CD4-positive, CD25-positive, alpha-beta regulatory T cell (primary cell): ENCODE data around the gene SLC50A1. TPM values are rescaled to one million over a fixed set of nuclear protein-coding genes. Genes with fewer than 3 reads are reported as not detected.
A peak's percentile ranks its signal among the peaks of the same experiment; 100 is the strongest.
"Not testable (repeated sequence)": the region's sequence is repeated elsewhere in the genome, so short reads cannot be mapped to it uniquely, and the experiment has no call there.

Experiments used
- ATAC-seq, 2 donors: fragments of 150-1000 bp; cut with Tn5 transposase; one replicate each; pipeline ENCODE4 v1.10.0; 2021; ENCODE audit warnings: low read depth in 2 of 2, moderate number of reproducible peaks in 2 of 2, moderate library complexity in 1 of 2
- DNase-seq, 3 donors: peaks; one replicate each; pipeline versions ENCODE4 v3.0.0 to v3.0.0-alpha.2; 2012 to 2022; ENCODE audit warnings: mixed read lengths in 1 of 3
- H3K27ac ChIP-seq: one replicate; pipeline ENCODE4 v1.7.0; 2013; ENCODE audit warnings: mild to moderate bottlenecking, low read length; ENCODE audit not compliant: insufficient read depth, poor library complexity, severe bottlenecking
- H3K27me3 ChIP-seq: one replicate; pipeline ENCODE4 v1.7.0; 2013; ENCODE audit warnings: low read length; ENCODE audit not compliant: control insufficient read depth, insufficient read depth
- H3K36me3 ChIP-seq: one replicate; pipeline ENCODE4 v1.7.0; 2013; ENCODE audit warnings: mild to moderate bottlenecking, low read length, moderate library complexity; ENCODE audit not compliant: control insufficient read depth, insufficient read depth
- H3K4me1 ChIP-seq: 2 replicates; pipeline ENCODE4 v1.7.0; 2013; ENCODE audit warnings: mild to moderate bottlenecking, low read length; ENCODE audit not compliant: insufficient read depth, control insufficient read depth, poor library complexity, severe bottlenecking
- H3K4me3 ChIP-seq: one replicate; pipeline ENCODE4 v1.7.0; 2013; ENCODE audit warnings: low read depth, mild to moderate bottlenecking, low read length, moderate library complexity
- H3K9me3 ChIP-seq, 2 experiments: 1 replicate in 1 of 2; 2 replicates in 1 of 2; pipeline ENCODE4 v1.7.0; 2013; ENCODE audit warnings: low read length in 2 of 2, mild to moderate bottlenecking in 1 of 2, moderate library complexity in 1 of 2; ENCODE audit not compliant: control insufficient read depth in 2 of 2
- H3K27ac Mint-ChIP-seq, 3 donors: one replicate each; pipeline ENCODE4 v1.8.0; 2020 to 2022; ENCODE audit warnings: mild to moderate bottlenecking in 3 of 3, mixed read lengths in 3 of 3, moderate library complexity in 2 of 3
- H3K27me3 Mint-ChIP-seq: one replicate; pipeline ENCODE4 v1.8.0; 2022; ENCODE audit warnings: mild to moderate bottlenecking, mixed read lengths
- H3K36me3 Mint-ChIP-seq: one replicate; pipeline ENCODE4 v1.8.0; 2020; ENCODE audit warnings: mixed read lengths
- H3K4me1 Mint-ChIP-seq, 4 donors: one replicate each; pipeline ENCODE4 v1.8.0; 2020 to 2022; ENCODE audit warnings: mixed read lengths in 4 of 4, mild to moderate bottlenecking in 1 of 4
- H3K4me3 Mint-ChIP-seq, 4 donors: one replicate each; pipeline ENCODE4 v1.8.0; 2020 to 2022; ENCODE audit warnings: mild to moderate bottlenecking in 4 of 4, mixed read lengths in 4 of 4, moderate library complexity in 3 of 4
- H3K9me3 Mint-ChIP-seq, 7 donors: one replicate each; pipeline ENCODE4 v1.8.0; 2020 to 2022; ENCODE audit warnings: mixed read lengths in 7 of 7, mild to moderate bottlenecking in 3 of 7, moderate library complexity in 2 of 7
- polyA plus RNA-seq, 4 donors: library from polyadenylated mRNA; unstranded; fragments of 300-500 nt; fragmentation: Illumina TruSeq; gene quantifications; one replicate each; pipeline ENCODE4 v1.2.3, GENCODE V29; 2021
- total RNA-seq: library from RNA; stranded (reverse); gene quantifications from one replicate; pipeline ENCODE4 v1.2.3, GENCODE V29; 2022

The SLC50A1 gene
- total and polyA plus RNA-seq, 5 donors from 2014 or later: 24.1 to 59.3 (median 45.4) TPM

DNA sequence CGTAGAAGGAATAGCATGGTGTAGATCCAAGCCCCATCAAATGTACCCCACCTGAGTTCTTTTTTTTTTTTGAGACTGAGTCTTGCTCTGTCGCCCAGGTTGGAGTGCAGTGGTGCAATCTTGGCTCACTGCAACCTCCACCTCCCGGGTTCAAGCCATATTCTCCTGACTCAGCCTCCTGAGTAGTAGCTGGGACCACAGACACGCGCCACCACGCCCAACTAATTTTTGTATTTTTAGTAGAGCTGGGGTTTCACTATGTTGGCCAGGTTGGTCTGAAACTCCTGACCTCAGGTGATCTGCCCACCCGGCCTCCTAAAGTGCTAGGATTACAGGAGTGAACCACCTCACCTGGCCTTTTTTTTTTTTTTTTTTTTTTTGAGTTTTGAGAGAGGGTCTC, 17.6 kb upstream of the SLC50A1 start:
- not testable (repeated sequence) for ATAC-seq, DNase-seq, H3K27ac Mint-ChIP-seq, H3K4me1 Mint-ChIP-seq, H3K27ac ChIP-seq, H3K4me3 Mint-ChIP-seq, H3K9me3 Mint-ChIP-seq, H3K9me3 ChIP-seq, H3K4me1 ChIP-seq, H3K27me3 ChIP-seq, H3K4me3 ChIP-seq, H3K36me3 ChIP-seq, H3K36me3 Mint-ChIP-seq
- peaks cover 32% of the 10 kb centered on the region for H3K27me3 Mint-ChIP-seq

DNA sequence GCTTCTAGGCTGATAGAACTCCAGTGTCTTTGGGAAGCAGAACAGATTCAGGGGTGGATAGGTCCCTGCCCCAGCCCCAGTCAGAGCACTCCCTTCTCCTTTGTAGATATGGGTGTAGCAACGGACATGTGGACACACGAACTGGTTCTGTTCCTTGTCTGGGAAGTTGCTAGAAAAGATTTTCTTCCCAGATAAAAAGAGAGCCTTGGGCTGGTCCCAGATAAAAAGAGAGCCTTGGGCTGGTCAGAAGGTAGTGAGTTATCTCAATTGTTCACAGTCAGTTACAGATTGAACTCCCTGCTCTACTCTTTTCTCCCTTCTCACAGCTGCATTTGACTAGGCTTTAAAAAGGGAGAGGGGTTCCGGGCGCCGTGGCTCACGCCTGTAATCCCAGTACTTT, 15.4 kb upstream of the SLC50A1 start:
- H3K27ac ChIP-seq: no peak overlapping the region

DNA sequence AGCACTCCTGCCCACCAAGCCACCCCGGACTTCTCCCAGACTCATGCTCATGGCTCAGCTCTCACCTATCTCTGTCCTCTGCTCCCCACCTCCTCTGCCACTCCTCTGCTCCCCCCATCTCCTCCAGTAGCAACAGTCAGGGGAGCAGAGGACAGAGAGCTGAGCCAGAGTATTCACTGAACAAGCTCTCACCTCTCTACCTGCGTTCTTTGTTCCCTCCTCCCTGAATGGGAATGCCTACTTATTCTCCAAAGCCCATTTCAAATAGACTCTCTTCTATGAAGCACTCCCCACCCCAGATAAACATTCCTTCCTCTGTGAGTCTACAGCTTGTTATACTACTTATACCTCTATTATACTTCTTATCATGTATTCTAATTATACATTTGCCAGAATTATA, 14.4 kb upstream of the SLC50A1 start:
- peaks cover 47% of the 10 kb centered on the region for H3K27me3 Mint-ChIP-seq

More for the DNA sequence above, 15.4 kb upstream of the SLC50A1 start:
- no peak overlapping the region for H3K4me3 Mint-ChIP-seq
- no peak for ATAC-seq
- H3K4me1 Mint-ChIP-seq: no peaks in the 10 kb centered on the region
- no peaks in the 10 kb centered on the region for H3K9me3 ChIP-seq
- no peak for DNase-seq
- H3K36me3 ChIP-seq: no peaks in the 10 kb centered on the region
- H3K27me3 ChIP-seq: peaks cover 2% of the 10 kb centered on the region
- peaks cover 41% of the 10 kb centered on the region for H3K27me3 Mint-ChIP-seq
- no peak overlapping the region for H3K27ac Mint-ChIP-seq
- no peaks in the 10 kb centered on the region for H3K4me1 ChIP-seq
- H3K4me3 ChIP-seq: no peak overlapping the region
- H3K36me3 Mint-ChIP-seq: no peaks in the 10 kb centered on the region
- H3K9me3 Mint-ChIP-seq: no peaks in the 10 kb centered on the region

DNA sequence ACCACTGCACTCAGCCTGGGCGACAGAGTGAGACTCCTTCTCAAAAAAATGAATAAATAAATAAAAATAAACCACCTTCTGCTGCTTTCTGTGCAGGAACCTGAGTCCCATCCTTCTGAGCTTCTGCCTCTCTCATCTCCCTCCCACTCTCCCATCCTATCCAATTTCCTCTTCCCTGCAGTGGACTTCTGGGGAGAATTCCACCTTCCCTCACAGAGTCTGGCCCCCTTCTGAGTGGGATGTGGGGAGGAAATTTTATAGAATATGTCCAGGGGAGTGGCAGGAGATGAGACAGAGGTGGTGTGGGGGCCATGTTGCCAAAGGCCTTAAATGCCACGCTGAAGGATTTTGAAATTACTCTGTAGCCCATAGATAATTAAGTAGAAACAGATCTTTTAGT, 13.3 kb upstream of the SLC50A1 start:
- no peak overlapping the region for H3K4me3 Mint-ChIP-seq
- ATAC-seq: no peak
- Histone ChIP-seq H3K4me3 (no peak overlapping the region), H3K4me1 (peaks cover 10% of the 10 kb centered on the region), H3K27me3 (peaks cover 5% of the 10 kb centered on the region), H3K9me3 (no peaks in the 10 kb centered on the region), H3K36me3 (no peaks in the 10 kb centered on the region), H3K27ac (no peak overlapping the region)
- H3K36me3 Mint-ChIP-seq: no peaks in the 10 kb centered on the region
- H3K27me3 Mint-ChIP-seq: peaks cover 51% of the 10 kb centered on the region
- H3K27ac Mint-ChIP-seq: peak overlapping the region in 1 of 3 donors; percentile 22
- H3K9me3 Mint-ChIP-seq: no peaks in the 10 kb centered on the region
- DNase-seq: no peak
- H3K4me1 Mint-ChIP-seq: peaks cover 0 to 7% (median 6%) of the 10 kb centered on the region in 4 donors

More for the DNA sequence above, 14.4 kb upstream of the SLC50A1 start:
- no peak overlapping the region for H3K27ac ChIP-seq
- H3K27ac Mint-ChIP-seq: no peak overlapping the region
- H3K4me1 Mint-ChIP-seq: no peaks in the 10 kb centered on the region
- no peaks in the 10 kb centered on the region for H3K4me1 ChIP-seq
- no peak overlapping the region for H3K4me3 Mint-ChIP-seq
- no peaks in the 10 kb centered on the region for H3K9me3 Mint-ChIP-seq
- no peaks in the 10 kb centered on the region for H3K9me3 ChIP-seq
- DNase-seq: no peak
- H3K4me3 ChIP-seq: no peak overlapping the region
- no peaks in the 10 kb centered on the region for H3K36me3 Mint-ChIP-seq
- no peaks in the 10 kb centered on the region for H3K36me3 ChIP-seq
- H3K27me3 ChIP-seq: peaks cover 2% of the 10 kb centered on the region
- no peak for ATAC-seq

DNA sequence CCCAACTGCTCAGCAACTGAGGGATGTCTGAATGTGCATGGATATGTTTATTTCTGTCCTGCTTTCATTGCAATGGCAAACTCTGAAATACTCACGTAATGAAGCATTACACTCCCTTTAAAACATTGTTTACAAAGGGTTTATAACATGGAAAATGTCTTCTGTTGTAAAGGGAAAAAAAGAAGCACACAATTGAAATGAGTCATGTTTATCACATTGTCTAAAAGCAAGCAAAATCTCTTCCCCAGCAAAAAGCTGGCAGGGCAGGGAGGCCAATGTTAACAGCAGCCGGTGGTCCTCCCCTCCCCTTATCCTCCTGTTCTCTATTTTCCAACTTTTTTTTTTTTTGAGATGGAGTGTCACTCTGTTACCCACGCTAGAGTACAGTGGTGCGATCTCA, 11.9 kb upstream of the SLC50A1 start:
- Mint-ChIP-seq H3K4me1 (peaks cover 0 to 20% (median 12%) of the 10 kb centered on the region in 4 donors), H3K27ac (no peak overlapping the region), H3K36me3 (no peaks in the 10 kb centered on the region), H3K9me3 (no peaks in the 10 kb centered on the region), H3K27me3 (peaks cover 57% of the 10 kb centered on the region), H3K4me3 (no peak overlapping the region)
- Histone ChIP-seq H3K36me3 (no peaks in the 10 kb centered on the region), H3K4me1 (peaks cover 25% of the 10 kb centered on the region), H3K27ac (no peak overlapping the region), H3K9me3 (no peaks in the 10 kb centered on the region), H3K27me3 (peaks cover 9% of the 10 kb centered on the region), H3K4me3 (no peak overlapping the region)
- DNase-seq: no peak
- no peak for ATAC-seq

DNA sequence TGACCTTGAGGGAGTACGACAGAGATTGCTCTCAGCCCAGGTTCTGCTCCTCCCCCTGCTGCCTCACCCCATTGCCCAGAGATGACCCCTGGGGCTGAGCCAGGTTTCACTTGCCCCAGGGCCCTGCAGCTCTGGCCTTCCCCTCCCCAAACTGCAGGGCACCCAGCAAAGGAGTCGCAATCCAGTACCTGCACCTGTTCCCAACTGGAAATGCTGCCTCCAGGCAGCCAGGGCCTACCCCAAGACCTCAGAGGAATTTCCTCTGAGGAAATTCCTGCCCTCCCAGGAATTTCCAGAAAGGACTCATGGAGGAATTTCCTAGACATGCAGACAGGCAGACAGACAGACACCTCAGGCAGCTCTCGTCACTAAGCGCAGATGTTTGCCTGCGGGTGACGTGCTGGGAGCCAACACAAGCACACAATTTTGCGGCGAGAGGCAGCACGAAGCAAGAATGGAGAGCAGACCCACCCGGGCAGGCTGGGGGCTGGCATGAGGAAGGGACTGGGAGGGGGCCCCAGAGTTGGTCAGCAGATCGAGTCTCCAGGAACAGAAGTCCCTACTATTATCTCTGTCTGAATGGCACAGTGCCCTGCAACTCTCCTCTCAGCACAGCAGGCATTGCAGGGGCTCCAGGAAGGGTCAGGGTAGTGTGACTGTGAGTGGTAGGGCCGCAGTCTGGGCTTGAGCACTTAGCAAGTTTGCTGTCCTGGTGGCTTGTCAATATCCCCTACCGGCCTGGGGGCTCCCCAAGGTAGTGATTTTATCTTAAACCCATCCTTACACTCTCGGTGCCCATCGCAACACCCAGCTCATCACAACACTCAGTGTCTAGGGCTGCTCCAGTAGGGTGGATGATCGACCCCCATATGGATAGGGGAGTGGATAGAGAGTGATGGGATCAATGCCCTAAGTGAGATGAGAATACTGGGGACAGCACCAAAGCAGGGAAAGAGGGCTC, 10.9 kb upstream of the SLC50A1 start:
- Mint-ChIP-seq H3K4me1 (peaks cover 0 to 30% (median 12%) of the 10 kb centered on the region in 4 donors), H3K9me3 (no peaks in the 10 kb centered on the region), H3K27ac (peak overlapping the region in 1 of 3 donors; percentile 7), H3K36me3 (no peaks in the 10 kb centered on the region), H3K27me3 (peaks cover 64% of the 10 kb centered on the region), H3K4me3 (peak overlapping the region in 1 of 4 donors; percentile 78)
- ATAC-seq (no peak), DNase-seq (no peak)
- Histone ChIP-seq H3K9me3 (no peaks in the 10 kb centered on the region), H3K4me1 (peaks cover 34% of the 10 kb centered on the region), H3K36me3 (no peaks in the 10 kb centered on the region), H3K27me3 (peaks cover 9% of the 10 kb centered on the region), H3K27ac (no peak overlapping the region), H3K4me3 (no peak overlapping the region)

DNA sequence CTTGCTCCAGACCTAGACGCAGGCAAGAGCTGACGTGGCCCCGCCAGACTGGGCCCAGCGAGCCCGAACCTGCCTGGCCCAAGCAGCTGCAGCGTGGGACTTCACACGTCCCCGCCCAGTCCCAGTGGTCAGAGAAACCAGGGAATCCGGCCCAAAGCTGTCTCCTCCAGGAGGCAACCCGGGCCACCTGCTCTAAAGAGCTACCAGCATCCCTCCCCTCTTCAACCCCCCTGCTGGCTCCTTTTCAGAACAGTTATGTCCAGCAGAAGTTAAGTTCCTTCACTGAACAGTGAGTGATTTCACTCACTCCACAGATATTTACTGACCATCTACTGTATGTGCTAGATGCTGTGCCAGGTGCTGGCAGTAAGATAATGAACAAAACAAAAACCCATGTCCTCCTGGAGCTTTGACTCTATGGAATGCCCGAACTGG, 10.1 kb upstream of the SLC50A1 start:
- no peak for DNase-seq
- Histone ChIP-seq H3K36me3 (no peaks in the 10 kb centered on the region), H3K27me3 (peaks cover 9% of the 10 kb centered on the region), H3K27ac (no peak overlapping the region), H3K9me3 (no peaks in the 10 kb centered on the region), H3K4me1 (peaks cover 35% of the 10 kb centered on the region), H3K4me3 (no peak overlapping the region)
- peak overlapping the region in 2 of 4 donors; percentile 21 to 78 for H3K4me3 Mint-ChIP-seq
- no peaks in the 10 kb centered on the region for H3K36me3 Mint-ChIP-seq
- no peaks in the 10 kb centered on the region for H3K9me3 Mint-ChIP-seq
- H3K27ac Mint-ChIP-seq: no peak overlapping the region
- no peak for ATAC-seq
- H3K27me3 Mint-ChIP-seq: peaks cover 64% of the 10 kb centered on the region
- peaks cover 0 to 36% (median 14%) of the 10 kb centered on the region in 4 donors for H3K4me1 Mint-ChIP-seq
